ENCODE data around the gene DTX3. TPM values are rescaled to one million over a fixed set of nuclear protein-coding genes. Genes with fewer than 3 reads are reported as not detected.

The DTX3 gene
- total and polyA plus RNA-seq, 4 donors = 1.1 to 3.2 (median 1.4) TPM

DNA sequence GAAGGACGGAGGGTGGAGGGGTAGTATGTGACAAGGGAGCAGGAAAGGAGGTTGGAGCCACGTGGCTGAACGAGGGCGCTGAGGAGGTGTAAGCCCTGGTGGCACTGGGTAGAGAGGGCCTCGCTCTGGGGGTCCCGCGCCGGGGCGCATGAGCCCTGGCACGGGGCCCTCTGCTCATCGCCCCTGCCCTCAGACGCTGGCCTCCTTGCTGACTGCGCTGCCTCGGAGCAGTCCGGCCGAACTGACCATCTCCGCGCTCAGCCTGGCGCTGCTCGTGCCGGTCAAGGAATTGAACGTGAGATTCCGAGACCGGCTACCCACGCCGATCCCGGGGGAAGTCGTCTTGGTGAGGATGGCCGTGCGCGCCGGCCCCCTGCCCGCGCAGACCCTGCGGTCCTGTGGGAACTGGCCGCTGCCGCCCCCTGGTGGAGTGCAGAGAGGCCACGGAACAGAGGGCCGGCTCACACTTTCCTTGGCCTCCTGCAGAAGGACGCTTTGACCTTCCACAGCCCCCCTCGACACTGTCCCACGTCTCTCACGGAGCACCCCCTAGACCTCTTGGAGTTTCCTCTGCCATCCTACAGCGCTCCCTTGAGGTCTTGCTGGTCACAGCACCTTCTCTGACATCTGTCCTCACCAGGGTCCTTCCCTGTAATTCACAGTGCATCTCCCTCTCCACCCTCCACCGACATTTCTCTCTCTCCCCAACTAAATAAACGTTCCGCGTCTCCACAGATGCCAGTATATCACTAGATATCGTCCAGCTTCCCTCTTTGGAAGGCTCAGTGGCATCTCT lies 17.1 kb downstream of the DTX3 start:
- H3K27ac ChIP-seq (ENCODE audit: low read depth in 1 of 2, low read length in 2 of 2) = no peak overlapping the region
- H3K9ac ChIP-seq (ENCODE audit: low read depth in 1 of 2, low read length in 2 of 2) = no peak overlapping the region
- H3K9me3 ChIP-seq (ENCODE audit: control insufficient read depth in 4 of 4, low read length in 3 of 4) = no peaks in the 10 kb centered on the region
- H3K4me1 ChIP-seq (ENCODE audit: control insufficient read depth in 4 of 4, insufficient read depth in 4 of 4, low read length in 3 of 4) = peaks cover 4 to 18% (median 12%) of the 10 kb centered on the region in 4 donors
- H3K36me3 ChIP-seq (ENCODE audit: control insufficient read depth in 4 of 4, insufficient read depth in 3 of 4, low read depth in 1 of 4, low read length in 3 of 4) = no peaks in the 10 kb centered on the region
- DNase-seq (ENCODE audit: low spot score) = peak; percentile 66
- peak; percentile 70 to 83 for TF ChIP-seq RAD21 (IDR thresholded peaks at IDR 0.05)
- TF ChIP-seq RXRA (IDR thresholded peaks at IDR 0.05) = no peak
- TF ChIP-seq, protein P1, sequence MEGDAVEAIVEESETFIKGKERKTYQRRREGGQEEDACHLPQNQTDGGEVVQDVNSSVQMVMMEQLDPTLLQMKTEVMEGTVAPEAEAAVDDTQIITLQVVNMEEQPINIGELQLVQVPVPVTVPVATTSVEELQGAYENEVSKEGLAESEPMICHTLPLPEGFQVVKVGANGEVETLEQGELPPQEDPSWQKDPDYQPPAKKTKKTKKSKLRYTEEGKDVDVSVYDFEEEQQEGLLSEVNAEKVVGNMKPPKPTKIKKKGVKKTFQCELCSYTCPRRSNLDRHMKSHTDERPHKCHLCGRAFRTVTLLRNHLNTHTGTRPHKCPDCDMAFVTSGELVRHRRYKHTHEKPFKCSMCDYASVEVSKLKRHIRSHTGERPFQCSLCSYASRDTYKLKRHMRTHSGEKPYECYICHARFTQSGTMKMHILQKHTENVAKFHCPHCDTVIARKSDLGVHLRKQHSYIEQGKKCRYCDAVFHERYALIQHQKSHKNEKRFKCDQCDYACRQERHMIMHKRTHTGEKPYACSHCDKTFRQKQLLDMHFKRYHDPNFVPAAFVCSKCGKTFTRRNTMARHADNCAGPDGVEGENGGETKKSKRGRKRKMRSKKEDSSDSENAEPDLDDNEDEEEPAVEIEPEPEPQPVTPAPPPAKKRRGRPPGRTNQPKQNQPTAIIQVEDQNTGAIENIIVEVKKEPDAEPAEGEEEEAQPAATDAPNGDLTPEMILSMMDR (IDR thresholded peaks at IDR 0.05; ENCODE audit: low read depth, low read length, missing input control) = peak; percentile 73
- TF ChIP-seq FOXA1 (IDR thresholded peaks at IDR 0.05) = no peak
- peaks cover 0 to 28% (median 9%) of the 10 kb centered on the region in 4 donors for H3K27me3 ChIP-seq (ENCODE audit: control insufficient read depth in 4 of 4, insufficient read depth in 4 of 4, low read length in 3 of 4)
- peak overlapping the region in 2 of 3 donors; percentile 39 to 48 for H3K4me3 ChIP-seq (ENCODE audit: low read depth in 1 of 3, low read length in 3 of 3)
- whole genome bisulfite sequencing = 2% methylated on average over 49 of the region's 49 CpGs

DNA sequence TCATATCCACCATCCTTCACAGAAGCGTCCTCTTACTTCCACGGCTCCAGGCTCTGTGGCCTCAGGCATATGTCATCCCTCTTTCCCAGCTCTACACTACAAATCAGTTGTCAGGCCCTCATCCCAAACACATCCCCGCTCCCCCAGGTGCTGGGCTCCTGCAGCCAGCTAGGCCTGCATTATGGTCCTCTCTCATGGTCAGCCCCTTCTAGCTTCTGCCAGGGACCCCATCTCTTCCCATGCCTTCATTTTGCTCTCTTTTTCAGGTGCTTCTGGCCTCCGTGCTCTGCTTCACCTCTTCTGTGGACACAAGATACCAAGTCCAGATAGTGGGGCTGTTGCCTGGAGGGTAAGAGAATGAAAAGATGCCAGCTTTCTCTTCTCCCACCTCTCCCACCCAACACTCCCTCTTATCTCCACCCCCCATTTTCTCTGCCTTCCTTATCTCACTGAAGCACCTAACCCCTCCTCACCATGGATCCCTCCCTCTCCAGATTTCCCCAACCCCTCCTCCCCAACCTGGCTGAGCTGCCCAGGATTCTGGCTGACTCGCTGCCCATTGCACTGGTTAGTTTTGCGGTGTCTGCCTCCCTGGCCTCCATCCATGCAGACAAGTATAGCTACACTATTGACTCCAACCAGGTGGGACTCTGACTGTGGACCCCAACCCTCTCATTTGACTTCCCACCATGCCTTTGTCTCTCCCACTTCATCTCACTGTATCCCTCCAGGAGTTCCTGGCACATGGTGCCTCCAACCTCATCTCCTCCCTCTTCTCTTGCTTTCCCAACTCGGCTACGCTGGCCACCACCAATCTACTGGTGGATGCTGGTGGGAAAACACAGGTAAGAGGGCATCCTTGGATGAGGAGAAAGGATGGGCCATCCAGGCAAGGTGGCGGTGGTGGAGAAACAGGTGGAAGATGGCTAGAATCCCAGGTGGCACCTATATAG lies 17.9 kb downstream of the DTX3 start:
- no peak overlapping the region for H3K4me3 ChIP-seq (ENCODE audit: low read depth in 1 of 3, low read length in 3 of 3)
- H3K9me3 ChIP-seq (ENCODE audit: control insufficient read depth in 4 of 4, low read length in 3 of 4) = no peaks in the 10 kb centered on the region
- WGBS = 70% methylated on average over 9 of the region's 9 CpGs
- H3K27ac ChIP-seq (ENCODE audit: low read depth in 1 of 2, low read length in 2 of 2) = no peak overlapping the region
- no peak for TF ChIP-seq YY1 (IDR thresholded peaks at IDR 0.05)
- TF ChIP-seq EGR1 (IDR thresholded peaks at IDR 0.05; ENCODE audit: low read depth in 2 of 2) = no peak
- TF ChIP-seq HNF4A (conservative IDR thresholded peaks at IDR 0.05) = no peak
- no peak for TF ChIP-seq FOXA2 (IDR thresholded peaks at IDR 0.05)
- DNase-seq (ENCODE audit: low spot score) = no peak
- no peaks in the 10 kb centered on the region for H3K36me3 ChIP-seq (ENCODE audit: control insufficient read depth in 4 of 4, insufficient read depth in 3 of 4, low read depth in 1 of 4, low read length in 3 of 4)
- no peak overlapping the region for H3K9ac ChIP-seq (ENCODE audit: low read depth in 1 of 2, low read length in 2 of 2)
- H3K4me1 ChIP-seq (ENCODE audit: control insufficient read depth in 4 of 4, insufficient read depth in 4 of 4, low read length in 3 of 4) = peaks cover 7 to 21% (median 14%) of the 10 kb centered on the region in 4 donors
- H3K27me3 ChIP-seq (ENCODE audit: control insufficient read depth in 4 of 4, insufficient read depth in 4 of 4, low read length in 3 of 4) = peaks cover 2 to 28% (median 10%) of the 10 kb centered on the region in 4 donors

DNA sequence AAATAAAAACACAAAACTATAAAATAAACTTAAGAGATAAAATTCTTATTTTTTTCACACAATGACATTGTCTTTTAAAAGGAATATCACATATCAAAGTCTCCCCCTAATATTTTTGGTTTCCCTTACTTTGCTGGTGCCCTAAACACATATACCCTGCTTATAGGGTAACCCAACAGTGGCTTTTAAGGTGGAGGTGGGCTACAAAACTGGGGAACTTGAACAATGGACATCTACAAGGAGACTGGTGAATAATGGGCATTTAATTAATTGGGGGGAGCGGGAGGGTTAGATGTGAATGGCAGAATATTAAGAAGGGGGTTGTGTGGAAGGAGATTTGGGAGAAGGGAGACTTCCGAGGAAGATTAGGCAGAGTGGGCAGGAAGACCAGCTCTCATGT lies 18.8 kb downstream of the DTX3 start:
- Histone ChIP-seq H3K9ac (ENCODE audit: low read depth in 1 of 2, low read length in 2 of 2) (no peak overlapping the region), H3K27me3 (ENCODE audit: control insufficient read depth in 4 of 4, insufficient read depth in 4 of 4, low read length in 3 of 4) (peaks cover 9 to 32% (median 12%) of the 10 kb centered on the region in 4 donors), H3K4me1 (ENCODE audit: control insufficient read depth in 4 of 4, insufficient read depth in 4 of 4, low read length in 3 of 4) (peaks cover 11 to 26% (median 15%) of the 10 kb centered on the region in 4 donors), H3K9me3 (ENCODE audit: control insufficient read depth in 4 of 4, low read length in 3 of 4) (no peaks in the 10 kb centered on the region), H3K27ac (ENCODE audit: low read depth in 1 of 2, low read length in 2 of 2) (no peak overlapping the region), H3K4me3 (ENCODE audit: low read depth in 1 of 3, low read length in 3 of 3) (no peak overlapping the region), H3K36me3 (ENCODE audit: control insufficient read depth in 4 of 4, insufficient read depth in 3 of 4, low read depth in 1 of 4, low read length in 3 of 4) (no peaks in the 10 kb centered on the region)
- 68% methylated on average over 2 of the region's 2 CpGs for WGBS
- DNase-seq (ENCODE audit: low spot score) = no peak
- TF ChIP-seq FOXA1 (IDR thresholded peaks at IDR 0.05) (no peak), FOXA2 (IDR thresholded peaks at IDR 0.05) (no peak), RAD21 (IDR thresholded peaks at IDR 0.05) (no peak)
